SK-N-SH (cell line): Measurements from ENCODE around the gene RBM47.

Experiments used
- EP300 ChIP-seq, 2 experiments: IDR thresholded peaks; 2 replicates each; pipeline versions ENCODE4 v1.4.0 to v1.6.1; 2012; ENCODE audit warnings: borderline replicate concordance in 1 of 2, low read depth in 1 of 2, low read length in 1 of 2
- MXI1 ChIP-seq: IDR thresholded peaks from 2 replicates; pipeline ENCODE4 v1.6.1; 2012; ENCODE audit warnings: mild to moderate bottlenecking, low read depth, low read length, improper control_type of control experiment
- NRF1 ChIP-seq: IDR thresholded peaks from 2 replicates; pipeline ENCODE4 v1.6.1; 2012; ENCODE audit warnings: low read depth, mild to moderate bottlenecking, low read length
- POLR2AphosphoS5 ChIP-seq: IDR thresholded peaks from 2 replicates; pipeline ENCODE4 v1.6.1; 2012; ENCODE audit warnings: low read depth, low read length
- SMC3 ChIP-seq: IDR thresholded peaks from 2 replicates; pipeline ENCODE4 v1.6.1; 2012; ENCODE audit warnings: low read depth, low read length, improper control_type of control experiment
- TAF1 ChIP-seq: IDR thresholded peaks from 2 replicates; pipeline ENCODE4 v1.6.1; 2012; ENCODE audit warnings: low read depth, mild to moderate bottlenecking, low read length, moderate library complexity, borderline replicate concordance
- TF ChIP-seq, protein P1 (sequence below): fragments of 200-600 bp; sonication (generic); IDR thresholded peaks from 2 replicates; pipeline ENCODE4 v1.6.1; 2017; ENCODE audit warnings: antibody characterized with exemption, mild to moderate bottlenecking, moderate library complexity
- TF ChIP-seq, protein P2 (sequence below): IDR thresholded peaks from 2 replicates; pipeline ENCODE4 v1.6.1; 2012; ENCODE audit warnings: mild to moderate bottlenecking, low read depth, low read length, moderate library complexity
- TF ChIP-seq, protein P3 (sequence below): IDR thresholded peaks from 2 replicates; pipeline ENCODE4 v1.4.0; 2012; ENCODE audit warnings: low read depth

DNA sequence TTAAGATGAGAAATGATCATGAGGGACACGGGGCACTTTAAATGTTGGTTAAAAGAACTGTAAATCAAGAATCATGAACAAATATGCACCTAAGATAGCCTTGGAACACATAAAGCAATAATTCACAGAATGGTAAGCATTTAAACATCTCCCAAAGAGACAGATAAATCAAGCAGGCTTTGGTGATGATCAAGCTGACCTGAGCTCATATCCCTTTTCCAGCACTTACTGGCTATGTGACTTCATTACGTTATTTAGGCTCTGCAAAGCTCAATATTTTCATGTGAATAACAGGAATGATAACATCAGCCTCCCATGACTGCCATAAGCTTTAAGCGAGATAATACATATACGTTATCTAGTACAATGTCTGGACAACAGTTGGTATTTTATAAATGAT lies 239.7 kb downstream of the RBM47 start:
- TF ChIP-seq, protein P1, sequence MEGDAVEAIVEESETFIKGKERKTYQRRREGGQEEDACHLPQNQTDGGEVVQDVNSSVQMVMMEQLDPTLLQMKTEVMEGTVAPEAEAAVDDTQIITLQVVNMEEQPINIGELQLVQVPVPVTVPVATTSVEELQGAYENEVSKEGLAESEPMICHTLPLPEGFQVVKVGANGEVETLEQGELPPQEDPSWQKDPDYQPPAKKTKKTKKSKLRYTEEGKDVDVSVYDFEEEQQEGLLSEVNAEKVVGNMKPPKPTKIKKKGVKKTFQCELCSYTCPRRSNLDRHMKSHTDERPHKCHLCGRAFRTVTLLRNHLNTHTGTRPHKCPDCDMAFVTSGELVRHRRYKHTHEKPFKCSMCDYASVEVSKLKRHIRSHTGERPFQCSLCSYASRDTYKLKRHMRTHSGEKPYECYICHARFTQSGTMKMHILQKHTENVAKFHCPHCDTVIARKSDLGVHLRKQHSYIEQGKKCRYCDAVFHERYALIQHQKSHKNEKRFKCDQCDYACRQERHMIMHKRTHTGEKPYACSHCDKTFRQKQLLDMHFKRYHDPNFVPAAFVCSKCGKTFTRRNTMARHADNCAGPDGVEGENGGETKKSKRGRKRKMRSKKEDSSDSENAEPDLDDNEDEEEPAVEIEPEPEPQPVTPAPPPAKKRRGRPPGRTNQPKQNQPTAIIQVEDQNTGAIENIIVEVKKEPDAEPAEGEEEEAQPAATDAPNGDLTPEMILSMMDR = no peak
- no peak for TF ChIP-seq NRF1
- no peak for TF ChIP-seq SMC3
- TF ChIP-seq POLR2AphosphoS5 = no peak
- no peak for TF ChIP-seq MXI1
- TF ChIP-seq EP300 (IDR thresholded peaks at IDR 0.05; ENCODE audit: borderline replicate concordance in 1 of 2, low read depth in 1 of 2, low read length in 1 of 2) = no peak
- TF ChIP-seq TAF1 = no peak
- TF ChIP-seq, protein P2, sequence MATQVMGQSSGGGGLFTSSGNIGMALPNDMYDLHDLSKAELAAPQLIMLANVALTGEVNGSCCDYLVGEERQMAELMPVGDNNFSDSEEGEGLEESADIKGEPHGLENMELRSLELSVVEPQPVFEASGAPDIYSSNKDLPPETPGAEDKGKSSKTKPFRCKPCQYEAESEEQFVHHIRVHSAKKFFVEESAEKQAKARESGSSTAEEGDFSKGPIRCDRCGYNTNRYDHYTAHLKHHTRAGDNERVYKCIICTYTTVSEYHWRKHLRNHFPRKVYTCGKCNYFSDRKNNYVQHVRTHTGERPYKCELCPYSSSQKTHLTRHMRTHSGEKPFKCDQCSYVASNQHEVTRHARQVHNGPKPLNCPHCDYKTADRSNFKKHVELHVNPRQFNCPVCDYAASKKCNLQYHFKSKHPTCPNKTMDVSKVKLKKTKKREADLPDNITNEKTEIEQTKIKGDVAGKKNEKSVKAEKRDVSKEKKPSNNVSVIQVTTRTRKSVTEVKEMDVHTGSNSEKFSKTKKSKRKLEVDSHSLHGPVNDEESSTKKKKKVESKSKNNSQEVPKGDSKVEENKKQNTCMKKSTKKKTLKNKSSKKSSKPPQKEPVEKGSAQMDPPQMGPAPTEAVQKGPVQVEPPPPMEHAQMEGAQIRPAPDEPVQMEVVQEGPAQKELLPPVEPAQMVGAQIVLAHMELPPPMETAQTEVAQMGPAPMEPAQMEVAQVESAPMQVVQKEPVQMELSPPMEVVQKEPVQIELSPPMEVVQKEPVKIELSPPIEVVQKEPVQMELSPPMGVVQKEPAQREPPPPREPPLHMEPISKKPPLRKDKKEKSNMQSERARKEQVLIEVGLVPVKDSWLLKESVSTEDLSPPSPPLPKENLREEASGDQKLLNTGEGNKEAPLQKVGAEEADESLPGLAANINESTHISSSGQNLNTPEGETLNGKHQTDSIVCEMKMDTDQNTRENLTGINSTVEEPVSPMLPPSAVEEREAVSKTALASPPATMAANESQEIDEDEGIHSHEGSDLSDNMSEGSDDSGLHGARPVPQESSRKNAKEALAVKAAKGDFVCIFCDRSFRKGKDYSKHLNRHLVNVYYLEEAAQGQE = no peak
- TF ChIP-seq, protein P3, sequence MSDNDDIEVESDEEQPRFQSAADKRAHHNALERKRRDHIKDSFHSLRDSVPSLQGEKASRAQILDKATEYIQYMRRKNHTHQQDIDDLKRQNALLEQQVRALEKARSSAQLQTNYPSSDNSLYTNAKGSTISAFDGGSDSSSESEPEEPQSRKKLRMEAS = no peak
